H1 (cell line): ENCODE data around the gene COL21A1. TPM values are rescaled to one million over a fixed set of nuclear protein-coding genes. Genes with fewer than 3 reads are reported as not detected.

Experiments used
- CTCF ChIA-PET: fragments of 300-600 bp; sonication (Branson Sonifier 250); formaldehyde crosslinking; loops from one replicate; lab custom pipeline; 2021; ENCODE audit not compliant: partially characterized antibody; lab: Charles Lee
- POLR2A ChIA-PET: fragments of 300-600 bp; sonication (Branson Sonifier 250); formaldehyde crosslinking; loops from one replicate; lab custom pipeline; 2021; ENCODE audit warnings: inconsistent platforms; ENCODE audit not compliant: partially characterized antibody; lab: Charles Lee
- DNase-seq, 2 experiments: peaks; one replicate each; pipeline versions ENCODE4 v3.0.0 to v3.0.0-alpha.2; 2010 to 2022; ENCODE audit warnings: low spot score in 2 of 2, low read depth in 1 of 2, mixed read lengths in 1 of 2
- FAIRE-seq: peaks from 2 replicates; lab custom pipeline; 2011; peaks lifted over from hg19 to GRCh38; lab: Jason Lieb, UNC
- H2AFZ ChIP-seq: 2 replicates; pipeline ENCODE4 v1.8.1; 2012; ENCODE audit warnings: low read length, inconsistent platforms
- H2AK5ac ChIP-seq: 2 replicates; pipeline ENCODE4 v1.6.1; 2013; ENCODE audit warnings: low read depth, low read length
- H2BK120ac ChIP-seq: replicated peaks from 2 replicates; pipeline ENCODE3; 2013; ENCODE audit warnings: low read depth, low read length, inconsistent platforms
- H2BK12ac ChIP-seq: 2 replicates; pipeline ENCODE4 v1.6.1; 2013; ENCODE audit warnings: low read depth, low read length
- H2BK15ac ChIP-seq: 2 replicates; pipeline ENCODE4 v1.6.1; 2013; ENCODE audit warnings: low read length
- H2BK20ac ChIP-seq: 2 replicates; pipeline ENCODE4 v1.6.1; 2013; ENCODE audit warnings: low read length
- H2BK5ac ChIP-seq: 2 replicates; pipeline ENCODE4 v1.6.1; 2013; ENCODE audit warnings: low read depth, low read length
- H3K14ac ChIP-seq: 2 replicates; pipeline ENCODE4 v1.6.1; 2013; ENCODE audit warnings: inconsistent platforms; ENCODE audit not compliant: insufficient read length
- H3K18ac ChIP-seq: 2 replicates; pipeline ENCODE4 v1.6.1; 2013; ENCODE audit warnings: low read length; ENCODE audit errors: extremely low read depth
- H3K23ac ChIP-seq: 2 replicates; pipeline ENCODE4 v1.6.1; 2013; ENCODE audit warnings: inconsistent platforms; ENCODE audit not compliant: insufficient read length
- H3K23me2 ChIP-seq: 2 replicates; pipeline ENCODE4 v1.6.1; 2013; ENCODE audit warnings: low read depth, low read length
- H3K27ac ChIP-seq: 2 replicates; pipeline ENCODE4 v1.6.1; 2011; ENCODE audit warnings: low read depth, low read length, inconsistent platforms
- H3K27me3 ChIP-seq, 4 experiments: replicated peaks in 1 of 4; 1 replicate in 1 of 4; 2 replicates in 3 of 4; pipeline versions ENCODE4 v1.6.1 to v1.8.1; 2011 to 2013; ENCODE audit warnings: low read length in 3 of 4, mild to moderate bottlenecking in 3 of 4, inconsistent platforms in 2 of 4, mixed read lengths in 2 of 4, moderate library complexity in 1 of 4; ENCODE audit not compliant: control insufficient read depth in 3 of 4, insufficient read depth in 3 of 4; ENCODE audit errors: extremely low read depth in 1 of 4
- H3K36me3 ChIP-seq, 4 experiments: 2 replicates each; pipeline versions ENCODE4 v1.6.1 to v1.8.1; 2011 to 2013; ENCODE audit warnings: mild to moderate bottlenecking in 4 of 4, low read length in 3 of 4, moderate library complexity in 2 of 4, control low read depth in 1 of 4, inconsistent platforms in 1 of 4; ENCODE audit not compliant: insufficient read depth in 4 of 4, control insufficient read depth in 2 of 4
- H3K4ac ChIP-seq: replicated peaks from 2 replicates; pipeline ENCODE3; 2013; ENCODE audit warnings: low read length, low read depth, mixed read lengths, inconsistent platforms; ENCODE audit not compliant: insufficient read length
- H3K4me1 ChIP-seq, 4 experiments: replicated peaks in 1 of 4; 1 replicate in 1 of 4; 2 replicates in 3 of 4; pipeline versions ENCODE4 v1.6.1 to v1.8.1; 2011 to 2013; ENCODE audit warnings: low read length in 3 of 4, inconsistent platforms in 2 of 4, mixed read lengths in 1 of 4; ENCODE audit not compliant: insufficient read depth in 4 of 4, control insufficient read depth in 3 of 4
- H3K4me2 ChIP-seq, 2 experiments: 2 replicates each; pipeline versions ENCODE4 v1.6.1 to v1.8.1; 2011 to 2013; ENCODE audit warnings: low read depth in 2 of 2, low read length in 2 of 2, control low read depth in 1 of 2, inconsistent platforms in 1 of 2, mild to moderate bottlenecking in 1 of 2; ENCODE audit not compliant: insufficient read depth in 1 of 2
- H3K4me3 ChIP-seq, 4 experiments: fragments of 200-600, 300-600 bp in 1 of 4; sonication (generic), shearing (Covaris generic), sonication (Bioruptor Twin) in 1 of 4; 2 replicates each; pipeline versions ENCODE4 v1.5.1 to v1.8.1; 2011 to 2016; ENCODE audit warnings: low read length in 4 of 4, low read depth in 3 of 4, control low read depth in 2 of 4, inconsistent platforms in 2 of 4, mild to moderate bottlenecking in 2 of 4, mixed read lengths in 1 of 4, moderate library complexity in 1 of 4; ENCODE audit not compliant: insufficient read depth in 2 of 4; ENCODE audit errors: extremely low read depth in 1 of 4
- H3K56ac ChIP-seq: replicated peaks from 2 replicates; pipeline ENCODE3; 2013; ENCODE audit warnings: low read depth, mild to moderate bottlenecking, mixed read lengths, low read length, inconsistent platforms; ENCODE audit not compliant: insufficient read length
- H3K79me1 ChIP-seq: 2 replicates; pipeline ENCODE4 v1.6.1; 2013; ENCODE audit warnings: low read depth, low read length, control low read depth
- H3K79me2 ChIP-seq, 2 experiments: 2 replicates each; pipeline versions ENCODE4 v1.6.1 to v1.8.1; 2012 to 2013; ENCODE audit warnings: low read length in 2 of 2, mild to moderate bottlenecking in 2 of 2, inconsistent platforms in 1 of 2; ENCODE audit not compliant: insufficient read depth in 2 of 2, control insufficient read depth in 1 of 2
- H3K9ac ChIP-seq, 4 experiments: replicated peaks in 1 of 4; 1 replicate in 1 of 4; 2 replicates in 3 of 4; pipeline versions ENCODE4 v1.6.1 to v1.8.1; 2011 to 2013; ENCODE audit warnings: low read depth in 3 of 4, low read length in 3 of 4, control low read depth in 2 of 4, mild to moderate bottlenecking in 2 of 4, moderate library complexity in 2 of 4, inconsistent platforms in 1 of 4; ENCODE audit errors: extremely low read depth in 1 of 4
- H3K9me3 ChIP-seq, 2 experiments: 2 replicates each; pipeline versions ENCODE4 v1.6.1 to v1.8.1; 2012 to 2013; ENCODE audit warnings: mild to moderate bottlenecking in 2 of 2, moderate library complexity in 2 of 2, control low read depth in 1 of 2, inconsistent platforms in 1 of 2, low read depth in 1 of 2, low read length in 1 of 2, mixed read lengths in 1 of 2; ENCODE audit not compliant: insufficient read depth in 2 of 2
- H4K20me1 ChIP-seq, 2 experiments: replicated peaks in 1 of 2; 2 replicates each; pipeline versions ENCODE3 to v1.8.1; 2011 to 2013; ENCODE audit warnings: inconsistent platforms in 2 of 2, low read length in 2 of 2, mild to moderate bottlenecking in 1 of 2; ENCODE audit not compliant: insufficient read depth in 2 of 2, control insufficient read depth in 1 of 2
- H4K5ac ChIP-seq: 2 replicates; pipeline ENCODE4 v1.6.1; 2013; ENCODE audit warnings: low read length, low read depth, mixed read lengths, inconsistent platforms; ENCODE audit not compliant: insufficient read length
- H4K8ac ChIP-seq: 2 replicates; pipeline ENCODE4 v1.8.0; 2013; ENCODE audit warnings: mild to moderate bottlenecking, moderate library complexity, low read length, inconsistent platforms; ENCODE audit not compliant: insufficient read depth; ENCODE audit errors: extremely low read depth
- H4K91ac ChIP-seq: replicated peaks from 2 replicates; pipeline ENCODE3; 2013; ENCODE audit warnings: low read length, mixed read lengths, inconsistent platforms; ENCODE audit not compliant: insufficient read length
- BRCA1 ChIP-seq: IDR thresholded peaks from 2 replicates; pipeline ENCODE4 v1.6.1; 2012; ENCODE audit warnings: low read depth, low read length, improper control_type of control experiment
- CHD2 ChIP-seq: IDR thresholded peaks from 2 replicates; pipeline ENCODE4 v1.6.1; 2012; ENCODE audit warnings: low read length, improper control_type of control experiment
- KDM1A ChIP-seq: fragments of 200-600, 300-600 bp; sonication (generic); IDR thresholded peaks from 2 replicates; pipeline ENCODE4 v1.7.1; 2016; ENCODE audit warnings: mild to moderate bottlenecking, low read length, borderline replicate concordance
- NANOG ChIP-seq: IDR thresholded peaks from 2 replicates; pipeline ENCODE4 v1.6.1; 2011; ENCODE audit warnings: low read length, low read depth, mild to moderate bottlenecking, inconsistent platforms; ENCODE audit not compliant: insufficient read depth, poor library complexity, severe bottlenecking
- TCF12 ChIP-seq: IDR thresholded peaks from 2 replicates; pipeline ENCODE4 v1.6.1; 2011; ENCODE audit warnings: low read depth, mild to moderate bottlenecking, low read length
- ZNF274 ChIP-seq: IDR thresholded peaks from 2 replicates; pipeline ENCODE4 v1.7.0; 2012; ENCODE audit warnings: low read length, borderline replicate concordance; ENCODE audit errors: extremely low read depth
- WGBS, 2 experiments: shearing (Covaris generic) in 1 of 2; methylation state at CpG; one replicate each; pipeline versions ENCODE4 v1.1.6 to v1.1.7; 2013 to 2015; ENCODE audit warnings: low lambda C conversion rate in 2 of 2, mixed read lengths in 2 of 2, inconsistent platforms in 1 of 2, low coverage in 1 of 2, missing lambda C conversion rate in 1 of 2; ENCODE audit not compliant: insufficient replicate concordance in 2 of 2, insufficient coverage in 1 of 2, insufficient read length in 1 of 2; ENCODE audit errors: extremely low coverage in 1 of 2, missing lambda C conversion rate in 1 of 2; 5-methylcytosine and 5-hydroxymethylcytosine counted together
- polyA plus RNA-seq, 7 experiments: library from polyadenylated mRNA; depleted of rRNA in 3 of 7; stranded (reverse) in 5 of 7; unstranded in 2 of 7; fragments of >200 nt in 5 of 7; fragments of 200-250 nt in 2 of 7; gene quantifications; 1 replicate in 5 of 7; 2 replicates in 1 of 7; 4 replicates in 1 of 7; pipeline versions ENCODE4 v1.2.1 to v1.2.3, GENCODE V29; 2011 to 2013; ENCODE audit warnings: missing spikeins in 2 of 7, mixed read lengths in 2 of 7
- total RNA-seq: library from RNA; stranded (reverse); fragmentation: NEBNext Ultra II Directional; extraction: Animal tissue kit (Norgen Biotek cat#: 25700); gene quantifications from 2 replicates; pipeline ENCODE4 v1.2.1, GENCODE V29; 2021

Gene COL21A1
- total and polyA plus RNA-seq, 2 of the 8 experiments (the other 6 are each of a cell fraction or from before 2014, with no cell fraction given), result 1.6 to 3.4 TPM

DNA sequence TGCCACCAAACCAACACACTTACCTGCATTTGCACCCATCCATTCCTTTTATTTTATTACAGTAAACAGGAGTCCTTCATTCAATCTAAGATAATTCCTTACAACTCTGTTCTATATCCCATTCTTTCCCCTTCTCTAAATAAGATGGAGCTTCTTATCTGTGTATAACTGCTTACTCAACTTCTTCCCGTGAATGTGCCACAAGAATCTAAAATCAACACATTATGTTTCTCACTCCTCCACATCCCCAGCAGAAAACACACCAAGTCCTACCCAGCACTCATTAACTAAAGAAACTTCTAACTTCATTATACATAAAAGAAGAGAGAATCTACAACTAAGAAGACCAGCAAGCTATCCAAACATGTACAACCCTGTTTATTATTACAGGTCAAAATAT is 141.1 kb downstream of the COL21A1 start:
- no peak overlapping the region for H2AK5ac ChIP-seq
- H3K18ac ChIP-seq, result no peak overlapping the region
- WGBS, 2 experiments, result 90% methylated on average over 1 of the region's 1 CpG; no CpG with 5 or more reads in 1 of the 2 experiments
- no peak for TF ChIP-seq CHD2
- no peak for TF ChIP-seq KDM1A
- TF ChIP-seq BRCA1, result no peak
- TF ChIP-seq ZNF274, result no peak
- no peak for TF ChIP-seq NANOG
- TF ChIP-seq TCF12, result no peak
- no peak overlapping the region for H3K56ac ChIP-seq
- no peaks in the 10 kb centered on the region for H3K27me3 ChIP-seq
- H3K4ac ChIP-seq, result no peak overlapping the region
- no peak overlapping the region for H4K91ac ChIP-seq
- no peak overlapping the region for H3K4me3 ChIP-seq
- FAIRE-seq (no peak), DNase-seq (no peak)
- H3K4me1 ChIP-seq, result no peaks in the 10 kb centered on the region
- no peak overlapping the region for H3K4me2 ChIP-seq
- no peaks in the 10 kb centered on the region for H3K9me3 ChIP-seq
- no peaks in the 10 kb centered on the region for H3K23me2 ChIP-seq
- H3K9ac ChIP-seq, result no peak overlapping the region
- H4K5ac ChIP-seq, result no peak overlapping the region
- no peaks in the 10 kb centered on the region for H4K20me1 ChIP-seq
- H2AFZ ChIP-seq, result no peak overlapping the region
- H3K14ac ChIP-seq, result no peak overlapping the region
- no peaks in the 10 kb centered on the region for H3K79me2 ChIP-seq
- H4K8ac ChIP-seq, result no peak overlapping the region
- H3K36me3 ChIP-seq, result no peaks in the 10 kb centered on the region
- H3K79me1 ChIP-seq, result no peaks in the 10 kb centered on the region
- CTCF ChIA-PET, result no interaction called here
- H3K23ac ChIP-seq, result no peak overlapping the region
- H2BK12ac ChIP-seq, result no peak overlapping the region
- POLR2A ChIA-PET, result no interaction called here
- H2BK20ac ChIP-seq, result no peak overlapping the region
- no peak overlapping the region for H3K27ac ChIP-seq
- no peak overlapping the region for H2BK5ac ChIP-seq
- H2BK120ac ChIP-seq, result no peak overlapping the region
- H2BK15ac ChIP-seq, result no peak overlapping the region
